AG10803 (cell line): ENCODE results near the gene PLXNB2.

Experiments used
- DNase-seq: peaks from one replicate; pipeline ENCODE4 v3.0.0; 2010; ENCODE audit warnings: low read depth
- H3K4me3 ChIP-seq: 2 replicates; pipeline ENCODE4 v1.5.1; 2011; ENCODE audit warnings: mild to moderate bottlenecking, low read length, control low read depth
- TF ChIP-seq, protein P1 (sequence below): conservative IDR thresholded peaks from 2 replicates; pipeline ENCODE4 v1.5.1; 2011; ENCODE audit warnings: mild to moderate bottlenecking, low read length, control low read depth, inconsistent platforms

PLXNB2 gene

DNA sequence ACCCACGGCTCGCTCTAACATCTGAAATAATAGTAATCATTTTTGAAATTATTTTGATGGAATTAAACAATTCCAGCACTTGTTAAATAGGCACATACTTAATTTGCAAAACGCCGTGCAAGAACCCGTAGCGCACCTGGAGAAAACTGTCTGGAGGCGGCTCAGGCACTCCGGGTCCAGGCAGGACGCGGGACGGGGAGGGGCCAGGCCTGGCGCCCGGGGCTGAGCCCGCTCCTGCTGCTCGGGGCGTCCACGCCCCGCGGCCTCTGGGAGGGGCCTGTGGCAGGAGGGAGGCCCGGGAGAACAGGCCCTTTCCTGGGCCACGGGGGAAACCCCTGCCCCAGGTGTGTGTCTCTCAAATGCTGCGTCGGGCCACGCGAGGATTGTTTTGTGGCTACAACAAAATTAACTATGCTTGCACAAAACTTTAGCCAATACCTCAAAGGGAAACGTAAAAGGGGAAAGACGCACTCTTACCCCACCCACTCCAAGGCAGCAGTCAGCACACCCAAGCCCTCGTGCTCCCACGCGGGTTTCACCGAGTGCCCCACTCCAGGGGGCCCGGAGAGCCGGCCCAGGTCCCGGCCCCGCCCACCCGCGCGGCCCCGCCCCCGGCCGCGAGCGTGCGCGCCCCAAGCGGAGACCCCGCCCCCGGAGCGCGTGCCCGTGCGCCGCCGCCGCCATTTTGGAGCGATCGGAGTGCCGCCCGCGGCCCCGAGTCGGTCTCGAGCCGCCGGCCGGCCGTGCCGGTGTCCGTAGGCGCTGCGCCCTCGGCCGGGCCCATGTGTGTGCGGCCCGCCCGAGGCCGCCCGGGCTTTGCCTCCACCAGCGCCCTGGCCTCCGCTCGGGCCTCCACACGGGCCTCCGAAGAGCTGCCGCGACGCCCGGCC lies 35.5 kb upstream of the PLXNB2 start, which contains the start of gene PPP6R2:
Gene PPP6R2, plus strand, starts transcription at position 677 of the 890 bp plus-strand sequence. CDS start 50,582 bp downstream, outside the sequence.
- TF ChIP-seq, protein P1, sequence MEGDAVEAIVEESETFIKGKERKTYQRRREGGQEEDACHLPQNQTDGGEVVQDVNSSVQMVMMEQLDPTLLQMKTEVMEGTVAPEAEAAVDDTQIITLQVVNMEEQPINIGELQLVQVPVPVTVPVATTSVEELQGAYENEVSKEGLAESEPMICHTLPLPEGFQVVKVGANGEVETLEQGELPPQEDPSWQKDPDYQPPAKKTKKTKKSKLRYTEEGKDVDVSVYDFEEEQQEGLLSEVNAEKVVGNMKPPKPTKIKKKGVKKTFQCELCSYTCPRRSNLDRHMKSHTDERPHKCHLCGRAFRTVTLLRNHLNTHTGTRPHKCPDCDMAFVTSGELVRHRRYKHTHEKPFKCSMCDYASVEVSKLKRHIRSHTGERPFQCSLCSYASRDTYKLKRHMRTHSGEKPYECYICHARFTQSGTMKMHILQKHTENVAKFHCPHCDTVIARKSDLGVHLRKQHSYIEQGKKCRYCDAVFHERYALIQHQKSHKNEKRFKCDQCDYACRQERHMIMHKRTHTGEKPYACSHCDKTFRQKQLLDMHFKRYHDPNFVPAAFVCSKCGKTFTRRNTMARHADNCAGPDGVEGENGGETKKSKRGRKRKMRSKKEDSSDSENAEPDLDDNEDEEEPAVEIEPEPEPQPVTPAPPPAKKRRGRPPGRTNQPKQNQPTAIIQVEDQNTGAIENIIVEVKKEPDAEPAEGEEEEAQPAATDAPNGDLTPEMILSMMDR = no peak
- DNase-seq = peak; percentile 58
- H3K4me3 ChIP-seq = peak within 1 kb of the TSS; percentile 80

DNA sequence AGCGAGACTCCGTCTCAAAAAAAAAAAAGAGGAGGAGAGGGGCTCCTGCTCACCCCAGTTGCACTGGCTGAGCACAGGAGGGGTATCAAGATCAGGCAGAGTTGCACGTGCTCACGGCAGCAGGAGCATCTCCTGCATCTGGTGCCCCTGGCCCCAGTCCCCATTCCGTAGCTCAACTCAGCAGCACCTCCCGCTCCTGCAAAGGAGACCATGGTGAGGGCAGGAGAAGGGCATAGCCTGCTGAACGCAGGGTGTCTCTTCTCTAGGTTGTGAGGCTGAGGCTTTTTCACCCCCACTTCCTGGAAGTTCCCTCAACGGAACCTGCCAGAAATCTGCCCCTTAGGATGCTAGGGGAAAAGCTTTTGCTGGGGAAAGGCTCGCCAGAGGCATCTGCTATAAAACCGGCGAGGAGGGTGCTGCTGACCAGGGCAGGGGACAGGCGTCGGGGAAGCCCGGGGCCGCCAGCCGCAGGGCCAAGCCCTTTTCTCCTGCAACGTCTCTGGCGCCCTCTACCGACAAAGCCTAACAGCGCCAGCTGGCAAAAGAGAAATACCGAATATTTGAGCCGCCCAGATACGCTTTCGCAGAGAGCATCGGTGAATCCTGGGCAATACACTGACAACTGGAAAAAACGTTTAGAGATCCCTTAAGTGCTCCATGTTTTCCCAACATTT lies 34.7 kb upstream of the PLXNB2 start:
- peak overlapping the region; percentile 80 for H3K4me3 ChIP-seq
- peak; percentile 76 for DNase-seq
- TF ChIP-seq, protein P1 = peak; percentile 92

DNA sequence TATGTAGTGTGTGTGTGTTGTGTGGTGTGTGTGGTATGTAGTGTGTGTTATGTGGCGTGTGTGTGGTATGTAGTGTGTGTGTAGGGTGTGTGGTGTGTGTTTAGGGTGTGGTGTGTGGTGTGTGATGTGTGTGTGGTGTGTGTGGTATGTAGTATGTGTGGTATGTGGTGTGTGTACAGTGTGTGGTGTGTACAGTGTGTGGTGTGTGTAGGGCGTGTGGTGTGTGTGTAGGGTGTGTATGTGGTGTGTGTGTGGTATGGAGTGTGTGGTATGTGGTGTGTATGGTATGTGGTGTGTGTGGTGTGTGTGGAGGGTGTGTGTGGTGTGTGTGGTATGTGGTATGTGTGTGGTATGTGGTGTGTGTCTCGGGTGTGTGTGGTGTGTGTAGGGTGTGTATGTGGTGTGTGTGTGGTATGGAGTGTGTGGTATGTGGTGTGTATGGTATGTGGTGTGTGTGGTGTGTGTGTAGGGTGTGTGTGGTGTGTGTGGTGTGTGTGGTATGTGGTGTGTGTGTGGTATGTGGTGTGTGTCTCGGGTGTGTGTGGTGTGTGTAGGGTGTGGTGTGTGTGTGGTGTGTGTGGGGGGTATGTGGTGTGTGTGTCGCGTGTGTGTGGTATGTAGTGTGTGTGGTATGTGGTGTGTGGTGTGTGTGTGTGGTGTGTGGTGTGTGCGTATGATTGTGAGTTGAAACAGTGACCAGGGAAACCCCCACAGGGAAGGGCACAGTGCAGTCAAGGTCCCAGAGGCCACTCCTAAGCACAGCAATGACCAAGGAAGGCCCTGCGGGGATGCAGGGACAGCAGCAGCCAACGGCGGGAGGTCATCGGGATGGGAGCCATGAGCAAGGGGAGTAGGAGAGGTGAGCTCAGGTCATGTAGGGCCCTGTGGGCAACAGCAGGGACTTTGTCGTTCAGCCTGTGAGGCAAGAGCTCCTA lies 32.8 kb upstream of the PLXNB2 start:
- H3K4me3 ChIP-seq = no peak overlapping the region
- DNase-seq = peak; percentile 43

DNA sequence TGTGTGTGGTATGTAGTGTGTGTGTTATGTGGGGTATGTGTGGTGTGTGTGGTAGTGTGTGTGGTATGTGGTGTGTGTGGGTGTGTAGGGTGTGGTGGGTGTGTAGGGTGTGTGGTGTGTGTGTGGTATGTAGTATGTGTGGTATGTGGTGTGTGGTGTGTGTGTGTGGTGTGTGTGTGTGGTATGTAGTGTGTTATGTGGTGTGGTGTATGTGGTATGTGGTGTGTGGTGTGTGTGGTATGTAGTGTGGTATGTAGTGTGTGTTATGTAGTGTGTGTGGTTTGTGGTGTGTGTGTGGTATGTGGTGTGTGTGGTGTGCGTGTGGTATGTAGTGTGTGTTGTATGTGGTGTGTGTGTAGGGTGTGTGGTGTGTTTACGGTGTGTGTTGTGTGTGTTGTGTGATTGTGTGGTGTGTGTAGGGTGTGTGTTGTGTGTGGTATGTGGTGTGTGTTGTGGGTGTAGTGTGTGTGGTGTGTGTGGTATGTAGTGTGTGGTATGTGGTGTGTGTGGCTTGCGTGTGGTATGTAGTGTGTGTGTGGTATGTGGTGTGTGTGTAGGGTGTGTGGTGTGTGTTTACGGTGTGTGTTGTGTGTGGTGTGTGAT lies 31.5 kb upstream of the PLXNB2 start:
- TF ChIP-seq, protein P1 = no peak
- DNase-seq = peak; percentile 46
- H3K4me3 ChIP-seq = no peak overlapping the region

More for the DNA sequence above, 32.8 kb upstream of the PLXNB2 start:
- TF ChIP-seq, protein P1 = no peak

DNA sequence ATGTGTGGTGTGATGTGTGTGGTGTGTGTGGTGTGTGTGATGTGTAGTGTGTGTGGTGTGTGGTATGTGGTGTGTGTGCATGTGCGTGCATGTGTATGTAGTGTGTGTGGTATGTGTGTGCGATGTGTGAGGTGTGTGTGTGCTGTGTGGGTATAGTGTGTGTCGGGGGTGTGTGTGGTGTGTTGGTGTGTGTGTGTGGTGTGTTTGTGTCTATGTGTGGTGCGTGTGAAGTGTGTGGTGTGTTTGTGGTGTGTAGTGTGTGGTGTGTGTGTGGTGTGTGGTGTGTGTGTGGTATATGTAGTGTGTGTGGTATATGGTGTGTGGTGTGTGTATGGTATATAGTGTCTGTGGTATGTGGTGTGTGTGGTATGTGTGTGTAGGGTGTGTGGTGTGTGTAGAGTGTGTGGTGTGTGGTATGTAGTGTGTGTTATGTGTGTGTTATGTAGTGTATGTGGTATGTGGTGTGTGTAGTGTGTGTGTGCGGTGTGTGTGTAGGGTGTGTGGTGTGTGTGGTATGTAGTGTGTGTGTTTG lies 30.7 kb upstream of the PLXNB2 start:
- no peak for DNase-seq
- TF ChIP-seq, protein P1 = no peak
- no peak overlapping the region for H3K4me3 ChIP-seq
